Inferior parietal cortex (tissue), 1 donor: ENCODE data around the gene CD40LG.

Experiments used
- DNase-seq: peaks from one replicate; pipeline ENCODE4 v3.0.0-alpha.2; 2016; ENCODE audit errors: extremely low spot score

Gene CD40LG

DNA sequence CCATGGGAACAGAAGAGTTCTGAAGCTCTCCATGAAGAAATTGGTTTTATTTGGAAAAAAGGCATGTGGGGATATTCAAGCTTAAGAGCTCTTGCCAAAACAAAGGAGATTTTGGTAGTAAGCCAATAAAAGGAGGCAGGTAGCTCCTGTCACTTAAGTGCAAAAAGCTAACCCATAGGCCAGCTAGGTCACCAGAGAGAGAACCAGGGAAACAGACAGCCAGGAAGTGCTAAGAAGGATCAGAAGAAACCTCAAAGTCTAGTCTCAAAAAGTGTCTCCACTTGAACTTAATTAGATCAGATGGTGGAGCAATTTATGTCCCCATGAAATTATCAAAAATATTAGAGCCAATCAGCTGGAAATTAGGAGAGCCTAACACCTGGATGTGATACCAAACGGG lies 49.2 kb downstream of the CD40LG start:
- no peak for DNase-seq

GRCh38 chrX:136708348-136708747 lies 60.4 kb downstream of the CD40LG start:
- no peak for DNase-seq
